ENCODE data around the gene CFL1.

DNA sequence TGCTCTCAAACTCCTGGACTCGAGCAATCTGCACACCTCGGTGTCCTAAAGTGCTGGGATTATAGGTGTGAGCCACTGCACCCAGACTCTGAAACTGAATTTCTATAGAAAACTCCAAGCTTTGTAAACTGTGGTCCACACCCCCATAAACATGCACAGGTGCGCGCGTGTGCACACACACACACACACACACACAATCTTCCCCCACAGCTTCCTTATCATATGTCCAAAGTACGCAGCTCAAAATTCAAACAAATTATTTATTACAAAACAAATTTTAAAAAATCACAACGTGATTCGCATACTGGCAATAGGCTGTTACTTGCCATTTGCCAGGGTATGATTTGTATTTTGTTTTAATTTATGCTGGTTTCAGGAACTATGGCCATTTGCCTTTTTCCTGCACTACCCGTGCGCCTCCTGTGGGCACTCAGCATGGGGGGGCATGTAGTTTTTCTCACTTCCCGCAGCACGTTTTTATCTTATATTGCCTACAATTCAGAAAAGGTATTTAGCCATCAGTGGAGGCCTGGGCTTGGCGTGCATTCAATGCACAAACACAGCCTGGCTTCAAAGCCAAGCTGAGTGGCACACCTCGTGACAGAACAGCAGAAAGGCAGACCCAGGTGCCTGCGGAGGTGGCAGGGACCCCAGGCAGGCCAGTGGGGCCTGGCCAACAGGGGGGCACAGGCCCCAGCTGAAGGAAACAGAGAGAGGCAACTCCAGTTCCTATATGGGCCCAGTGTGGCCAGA is 35.0 kb downstream of the CFL1 start:
- TF ChIP-seq, protein P1, sequence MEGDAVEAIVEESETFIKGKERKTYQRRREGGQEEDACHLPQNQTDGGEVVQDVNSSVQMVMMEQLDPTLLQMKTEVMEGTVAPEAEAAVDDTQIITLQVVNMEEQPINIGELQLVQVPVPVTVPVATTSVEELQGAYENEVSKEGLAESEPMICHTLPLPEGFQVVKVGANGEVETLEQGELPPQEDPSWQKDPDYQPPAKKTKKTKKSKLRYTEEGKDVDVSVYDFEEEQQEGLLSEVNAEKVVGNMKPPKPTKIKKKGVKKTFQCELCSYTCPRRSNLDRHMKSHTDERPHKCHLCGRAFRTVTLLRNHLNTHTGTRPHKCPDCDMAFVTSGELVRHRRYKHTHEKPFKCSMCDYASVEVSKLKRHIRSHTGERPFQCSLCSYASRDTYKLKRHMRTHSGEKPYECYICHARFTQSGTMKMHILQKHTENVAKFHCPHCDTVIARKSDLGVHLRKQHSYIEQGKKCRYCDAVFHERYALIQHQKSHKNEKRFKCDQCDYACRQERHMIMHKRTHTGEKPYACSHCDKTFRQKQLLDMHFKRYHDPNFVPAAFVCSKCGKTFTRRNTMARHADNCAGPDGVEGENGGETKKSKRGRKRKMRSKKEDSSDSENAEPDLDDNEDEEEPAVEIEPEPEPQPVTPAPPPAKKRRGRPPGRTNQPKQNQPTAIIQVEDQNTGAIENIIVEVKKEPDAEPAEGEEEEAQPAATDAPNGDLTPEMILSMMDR (IDR thresholded peaks at IDR 0.05): no peak
- TF ChIP-seq POLR2A (IDR thresholded peaks at IDR 0.05): no peak
- no peak for TF ChIP-seq EP300 (IDR thresholded peaks at IDR 0.05)

All from ovary (tissue), 3 donors.